ENCODE measurements around the gene NCKAP5. TPM values are rescaled to one million over a fixed set of nuclear protein-coding genes. Genes with fewer than 3 reads are reported as not detected.

Gene NCKAP5
- total and polyA plus RNA-seq, 9 of the 15 experiments (the other 6 are each of a cell fraction or from before 2014, with no cell fraction given) = not detected

DNA sequence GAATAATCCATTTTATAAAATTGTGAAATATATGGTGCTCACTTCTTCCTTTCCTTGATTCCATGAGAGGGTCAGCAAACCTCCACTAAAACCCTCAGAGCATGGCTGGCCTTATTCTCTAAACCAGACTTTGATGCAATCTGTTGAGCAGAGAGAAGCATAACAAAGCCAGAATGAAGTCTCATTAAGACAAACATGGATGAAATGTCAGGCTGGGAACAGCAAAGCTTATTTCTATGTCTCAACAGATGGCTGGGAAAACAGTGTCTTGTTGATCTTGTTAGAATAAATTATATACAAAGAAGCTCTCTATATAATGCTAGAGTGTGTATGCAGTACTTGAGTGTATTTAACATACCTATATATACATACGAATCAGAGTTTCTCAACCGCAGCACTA, 671.2 kb downstream of the NCKAP5 start:
- no peak for ATAC-seq
- H3K79me2 ChIP-seq (ENCODE audit: control insufficient read depth, insufficient read depth, low read length) = no peaks in the 10 kb centered on the region

More for the DNA sequence above, 671.2 kb downstream of the NCKAP5 start:
- H3K9me1 ChIP-seq (ENCODE audit: control insufficient read depth, insufficient read depth, low read length) = no peaks in the 10 kb centered on the region
- H3K9me3 ChIP-seq (replicated peaks; ENCODE audit: control insufficient read depth, insufficient read depth, low read depth, low read length) = no peaks in the 10 kb centered on the region
- no peaks in the 10 kb centered on the region for H3K36me3 ChIP-seq (ENCODE audit: control insufficient read depth, insufficient read depth, low read length)
- in situ Hi-C loops (cut with MboI) = no loop called here
- no peak overlapping the region for H3K27ac ChIP-seq (ENCODE audit: extremely low read depth, low read depth, low read length)
- H3K4me3 ChIP-seq = no peak overlapping the region
- ChIA-PET CTCF (ENCODE audit: low intra/inter-chr PET ratio) (no interaction called here), POLR2A (no interaction called here)
- BruUV-seq (replicated peaks) = no TSS peak
- intact Hi-C loops (cut with micrococcal nuclease) = no loop called here
- WGBS (ENCODE audit: insufficient coverage, low coverage, missing lambda C conversion rate) = 0% methylated on average over 2 of the region's 2 CpGs
- DNase-seq (ENCODE audit: extremely low read depth in 1 of 4, low spot score in 3 of 4) = no peak
- H3K27me3 ChIP-seq (ENCODE audit: control insufficient read depth in 2 of 2, insufficient read depth in 2 of 2, low read length in 2 of 2) = no peaks in the 10 kb centered on the region
- no peaks in the 10 kb centered on the region for H3K4me1 ChIP-seq (replicated peaks in 1 of 2; ENCODE audit: control insufficient read depth in 2 of 2, insufficient read depth in 2 of 2, low read length in 2 of 2)
- TF ChIP-seq PTBP1 (IDR thresholded peaks at IDR 0.05; ENCODE audit: low read depth, low read length) (no peak), YY1 (IDR thresholded peaks at IDR 0.05; ENCODE audit: borderline replicate concordance in 1 of 3, control insufficient read depth in 1 of 3, extremely low read depth in 1 of 3, insufficient read depth in 3 of 3, insufficient read length in 1 of 3, insufficient replicate concordance in 2 of 3, low read depth in 1 of 3, low read length in 2 of 3) (no peak), ZNF695 (CRISPR knock-in tag; IDR thresholded peaks at IDR 0.05) (no peak), ZNF324 (CRISPR knock-in tag; IDR thresholded peaks at IDR 0.05) (no peak), PTRF (tag; IDR thresholded peaks at IDR 0.05) (no peak), PCBP1 (IDR thresholded peaks at IDR 0.05; ENCODE audit: low read depth, low read length, poor library complexity, severe bottlenecking) (no peak), FIP1L1 (IDR thresholded peaks at IDR 0.05; ENCODE audit: low read depth, low read length, poor library complexity, severe bottlenecking) (no peak), RHOXF2B (CRISPR knock-in tag; conservative IDR thresholded peaks at IDR 0.05) (no peak), THRB (CRISPR knock-in tag; conservative IDR thresholded peaks at IDR 0.05) (no peak), ZC3H4 (CRISPR knock-in tag; IDR thresholded peaks at IDR 0.05; ENCODE audit: borderline replicate concordance) (no peak), CBX1 (IDR thresholded peaks at IDR 0.05; ENCODE audit: low read depth) (no peak), ZNF79 (CRISPR knock-in tag; IDR thresholded peaks at IDR 0.05; ENCODE audit: low read depth) (no peak)
- TF ChIP-seq, protein P1, sequence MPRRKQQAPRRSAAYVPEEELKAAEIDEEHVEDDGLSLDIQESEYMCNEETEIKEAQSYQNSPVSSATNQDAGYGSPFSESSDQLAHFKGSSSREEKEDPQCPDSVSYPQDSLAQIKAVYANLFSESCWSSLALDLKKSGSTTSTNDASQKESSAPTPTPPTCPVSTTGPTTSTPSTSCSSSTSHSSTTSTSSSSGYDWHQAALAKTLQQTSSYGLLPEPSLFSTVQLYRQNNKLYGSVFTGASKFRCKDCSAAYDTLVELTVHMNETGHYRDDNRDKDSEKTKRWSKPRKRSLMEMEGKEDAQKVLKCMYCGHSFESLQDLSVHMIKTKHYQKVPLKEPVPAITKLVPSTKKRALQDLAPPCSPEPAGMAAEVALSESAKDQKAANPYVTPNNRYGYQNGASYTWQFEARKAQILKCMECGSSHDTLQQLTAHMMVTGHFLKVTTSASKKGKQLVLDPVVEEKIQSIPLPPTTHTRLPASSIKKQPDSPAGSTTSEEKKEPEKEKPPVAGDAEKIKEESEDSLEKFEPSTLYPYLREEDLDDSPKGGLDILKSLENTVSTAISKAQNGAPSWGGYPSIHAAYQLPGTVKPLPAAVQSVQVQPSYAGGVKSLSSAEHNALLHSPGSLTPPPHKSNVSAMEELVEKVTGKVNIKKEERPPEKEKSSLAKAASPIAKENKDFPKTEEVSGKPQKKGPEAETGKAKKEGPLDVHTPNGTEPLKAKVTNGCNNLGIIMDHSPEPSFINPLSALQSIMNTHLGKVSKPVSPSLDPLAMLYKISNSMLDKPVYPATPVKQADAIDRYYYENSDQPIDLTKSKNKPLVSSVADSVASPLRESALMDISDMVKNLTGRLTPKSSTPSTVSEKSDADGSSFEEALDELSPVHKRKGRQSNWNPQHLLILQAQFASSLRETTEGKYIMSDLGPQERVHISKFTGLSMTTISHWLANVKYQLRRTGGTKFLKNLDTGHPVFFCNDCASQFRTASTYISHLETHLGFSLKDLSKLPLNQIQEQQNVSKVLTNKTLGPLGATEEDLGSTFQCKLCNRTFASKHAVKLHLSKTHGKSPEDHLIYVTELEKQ (CRISPR knock-in tag; IDR thresholded peaks at IDR 0.05) = no peak
- TF ChIP-seq, protein P2, sequence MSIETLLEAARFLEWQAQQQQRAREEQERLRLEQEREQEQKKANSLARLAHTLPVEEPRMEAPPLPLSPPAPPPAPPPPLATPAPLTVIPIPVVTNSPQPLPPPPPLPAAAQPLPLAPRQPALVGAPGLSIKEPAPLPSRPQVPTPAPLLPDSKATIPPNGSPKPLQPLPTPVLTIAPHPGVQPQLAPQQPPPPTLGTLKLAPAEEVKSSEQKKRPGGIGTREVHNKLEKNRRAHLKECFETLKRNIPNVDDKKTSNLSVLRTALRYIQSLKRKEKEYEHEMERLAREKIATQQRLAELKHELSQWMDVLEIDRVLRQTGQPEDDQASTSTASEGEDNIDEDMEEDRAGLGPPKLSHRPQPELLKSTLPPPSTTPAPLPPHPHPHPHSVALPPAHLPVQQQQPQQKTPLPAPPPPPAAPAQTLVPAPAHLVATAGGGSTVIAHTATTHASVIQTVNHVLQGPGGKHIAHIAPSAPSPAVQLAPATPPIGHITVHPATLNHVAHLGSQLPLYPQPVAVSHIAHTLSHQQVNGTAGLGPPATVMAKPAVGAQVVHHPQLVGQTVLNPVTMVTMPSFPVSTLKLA (conservative IDR thresholded peaks at IDR 0.05) = no peak
- H3K9ac ChIP-seq (ENCODE audit: insufficient read depth in 1 of 2, low read depth in 2 of 2, low read length in 2 of 2) = no peak overlapping the region
- H3K4me2 ChIP-seq (ENCODE audit: insufficient read depth, low read length) = no peak overlapping the region
- no peaks in the 10 kb centered on the region for H4K20me1 ChIP-seq (replicated peaks; ENCODE audit: control insufficient read depth, insufficient read depth, low read length)
- no peak overlapping the region for H2AFZ ChIP-seq (ENCODE audit: low read depth, low read length)
- FAIRE-seq = no peak

All from K562 (cell line).